ENCODE measurements around the gene MAML1. TPM values are rescaled to one million over a fixed set of nuclear protein-coding genes. Genes with fewer than 3 reads are reported as not detected.

The MAML1 gene
- total RNA-seq, 1 donor from 2014 or later = 26.0 TPM

- no peak overlapping the region for H3K4me3 ChIP-seq (ENCODE audit: insufficient read depth, low read depth, low read length)
- no peak for FAIRE-seq
- no peak overlapping the region for H2AFZ ChIP-seq (ENCODE audit: low read depth, low read length)
- peaks cover 5% of the 10 kb centered on the region for H3K4me1 Mint-ChIP-seq (ENCODE audit: low read depth, unreplicated experiment)
- H3K9ac ChIP-seq (ENCODE audit: low read length) = no peak overlapping the region
- TF ChIP-seq EZH2 (IDR thresholded peaks at IDR 0.05; ENCODE audit: insufficient read depth, low read length) (no peak), CTCF (IDR thresholded peaks at IDR 0.05; ENCODE audit: insufficient read depth, low read depth, low read length) (no peak)
- no peaks in the 10 kb centered on the region for H3K27me3 Mint-ChIP-seq (ENCODE audit: low read depth, unreplicated experiment)
- H3K4me1 ChIP-seq (ENCODE audit: insufficient read depth, low read length) = no peaks in the 10 kb centered on the region
- H3K79me2 ChIP-seq (ENCODE audit: insufficient read depth, low read length) = peaks cover 75% of the 10 kb centered on the region
- H3K36me3 Mint-ChIP-seq (ENCODE audit: low read depth, unreplicated experiment) = peaks cover 34% of the 10 kb centered on the region
- H3K9me3 ChIP-seq (ENCODE audit: insufficient read depth, low read depth, low read length) = no peaks in the 10 kb centered on the region
- DNase-seq (ENCODE audit: low read depth) = no peak
- H4K20me1 ChIP-seq (ENCODE audit: insufficient read depth, low read length) = peaks cover 93% of the 10 kb centered on the region
- peaks cover 80% of the 10 kb centered on the region for H3K36me3 ChIP-seq (ENCODE audit: insufficient read depth, low read length)
- no peak overlapping the region for H3K27ac ChIP-seq (ENCODE audit: low read depth, low read length)
- H3K27ac Mint-ChIP-seq (ENCODE audit: unreplicated experiment) = no peak overlapping the region
- H3K4me3 Mint-ChIP-seq (ENCODE audit: unreplicated experiment) = no peak overlapping the region
- H3K9me3 Mint-ChIP-seq (ENCODE audit: unreplicated experiment) = no peaks in the 10 kb centered on the region
- no peaks in the 10 kb centered on the region for H3K27me3 ChIP-seq (ENCODE audit: insufficient read depth, low read length)
- no peak overlapping the region for H3K4me2 ChIP-seq (ENCODE audit: low read length)
These were observed 12.4 kb upstream of the MAML1 start for GRCh38 chr5:179720222-179720621.

- H3K9me3 ChIP-seq (ENCODE audit: insufficient read depth, low read depth, low read length) = no peaks in the 10 kb centered on the region
- Mint-ChIP-seq H3K36me3 (ENCODE audit: low read depth, unreplicated experiment) (peaks cover 23% of the 10 kb centered on the region), H3K4me1 (ENCODE audit: low read depth, unreplicated experiment) (no peaks in the 10 kb centered on the region), H3K4me3 (ENCODE audit: unreplicated experiment) (no peak overlapping the region), H3K27ac (ENCODE audit: unreplicated experiment) (peak overlapping the region; percentile 55), H3K9me3 (ENCODE audit: unreplicated experiment) (no peaks in the 10 kb centered on the region), H3K27me3 (ENCODE audit: low read depth, unreplicated experiment) (no peaks in the 10 kb centered on the region)
- H3K4me1 ChIP-seq (ENCODE audit: insufficient read depth, low read length) = no peaks in the 10 kb centered on the region
- DNase-seq (ENCODE audit: low read depth) (no peak), FAIRE-seq (no peak)
- peaks cover 85% of the 10 kb centered on the region for H3K36me3 ChIP-seq (ENCODE audit: insufficient read depth, low read length)
- no peak overlapping the region for H2AFZ ChIP-seq (ENCODE audit: low read depth, low read length)
- H4K20me1 ChIP-seq (ENCODE audit: insufficient read depth, low read length) = peaks cover 71% of the 10 kb centered on the region
- H3K27ac ChIP-seq (ENCODE audit: low read depth, low read length) = no peak overlapping the region
- H3K79me2 ChIP-seq (ENCODE audit: insufficient read depth, low read length) = peaks cover 39% of the 10 kb centered on the region
- no peak overlapping the region for H3K4me2 ChIP-seq (ENCODE audit: low read length)
- no peaks in the 10 kb centered on the region for H3K27me3 ChIP-seq (ENCODE audit: insufficient read depth, low read length)
- H3K4me3 ChIP-seq (ENCODE audit: insufficient read depth, low read depth, low read length) = no peak overlapping the region
- TF ChIP-seq EZH2 (IDR thresholded peaks at IDR 0.05; ENCODE audit: insufficient read depth, low read length) (no peak), CTCF (IDR thresholded peaks at IDR 0.05; ENCODE audit: insufficient read depth, low read depth, low read length) (no peak)
- H3K9ac ChIP-seq (ENCODE audit: low read length) = no peak overlapping the region
These were observed 8.5 kb upstream of the MAML1 start for GRCh38 chr5:179724163-179724562.

GRCh38 chr5:179727106-179727505, 5.5 kb upstream of the MAML1 start:
- Histone ChIP-seq H2AFZ (ENCODE audit: low read depth, low read length) (no peak overlapping the region), H3K9ac (ENCODE audit: low read length) (no peak overlapping the region), H3K4me2 (ENCODE audit: low read length) (no peak overlapping the region), H3K27ac (ENCODE audit: low read depth, low read length) (no peak overlapping the region), H3K36me3 (ENCODE audit: insufficient read depth, low read length) (peaks cover 74% of the 10 kb centered on the region), H3K9me3 (ENCODE audit: insufficient read depth, low read depth, low read length) (no peaks in the 10 kb centered on the region), H3K79me2 (ENCODE audit: insufficient read depth, low read length) (peaks cover 18% of the 10 kb centered on the region), H3K4me1 (ENCODE audit: insufficient read depth, low read length) (no peaks in the 10 kb centered on the region), H3K4me3 (ENCODE audit: insufficient read depth, low read depth, low read length) (no peak overlapping the region), H3K27me3 (ENCODE audit: insufficient read depth, low read length) (no peaks in the 10 kb centered on the region), H4K20me1 (ENCODE audit: insufficient read depth, low read length) (peaks cover 50% of the 10 kb centered on the region)
- TF ChIP-seq CTCF (IDR thresholded peaks at IDR 0.05; ENCODE audit: insufficient read depth, low read depth, low read length) = no peak
- no peak for TF ChIP-seq EZH2 (IDR thresholded peaks at IDR 0.05; ENCODE audit: insufficient read depth, low read length)
- FAIRE-seq (no peak), DNase-seq (ENCODE audit: low read depth) (no peak)
- Mint-ChIP-seq H3K9me3 (ENCODE audit: unreplicated experiment) (no peaks in the 10 kb centered on the region), H3K27me3 (ENCODE audit: low read depth, unreplicated experiment) (no peaks in the 10 kb centered on the region), H3K4me1 (ENCODE audit: low read depth, unreplicated experiment) (peaks cover 6% of the 10 kb centered on the region), H3K27ac (ENCODE audit: unreplicated experiment) (no peak overlapping the region), H3K4me3 (ENCODE audit: unreplicated experiment) (peak overlapping the region; percentile 9), H3K36me3 (ENCODE audit: low read depth, unreplicated experiment) (peaks cover 16% of the 10 kb centered on the region)

Measured in astrocyte (in vitro differentiated cells and primary cell).